Endothelial cell of umbilical vein (primary cell): ENCODE measurements around the gene NCK2. TPM values are rescaled to one million over a fixed set of nuclear protein-coding genes. Genes with fewer than 3 reads are reported as not detected.
A peak's percentile ranks its signal among the peaks of the same experiment; 100 is the strongest.

Experiments
- BruUV-seq: library from RNA; stranded (reverse); fragments of 400-500 nt; replicated peaks from 2 replicates; lab custom pipeline; 2021; lab: Mats Ljungman, UMichigan
- CTCF ChIA-PET: fragments of 300-600, 350-600 bp; sonication (Branson Sonifier 250); formaldehyde crosslinking; loops from one replicate; lab custom pipeline; 2021; ENCODE audit warnings: antibody characterized with exemption, inconsistent platforms; lab: Charles Lee
- POLR2A ChIA-PET: fragments of 300-600, 350-600 bp; sonication (Branson Sonifier 250); formaldehyde crosslinking; loops from one replicate; lab custom pipeline; 2021; ENCODE audit warnings: antibody characterized with exemption, inconsistent platforms; lab: Charles Lee
- DNase-seq: peaks from one replicate; pipeline ENCODE4 v3.0.0-alpha.2; 2011; ENCODE audit warnings: low read depth, low spot score
- FAIRE-seq: peaks from 2 replicates; lab custom pipeline; 2011; peaks lifted over from hg19 to GRCh38; lab: Jason Lieb, UNC
- H2AFZ ChIP-seq: 2 replicates; pipeline ENCODE4 v1.6.0; 2012; ENCODE audit warnings: low read depth, low read length, control low read depth, inconsistent platforms
- H3K27ac ChIP-seq: 2 replicates; pipeline ENCODE4 v1.5.1; 2011; ENCODE audit warnings: low read depth, mild to moderate bottlenecking, control low read depth, low read length, moderate library complexity; ENCODE audit not compliant: insufficient read depth
- H3K27me3 ChIP-seq, 2 experiments: 2 replicates each; pipeline versions ENCODE4 v1.6.0 to v1.6.1; 2011; ENCODE audit warnings: low read length in 2 of 2, mixed read lengths in 1 of 2; ENCODE audit not compliant: control insufficient read depth in 2 of 2, insufficient read depth in 2 of 2
- H3K36me3 ChIP-seq, 2 experiments: 2 replicates in 1 of 2; 3 replicates in 1 of 2; pipeline ENCODE4 v1.5.1; 2011; ENCODE audit warnings: low read length in 2 of 2, mild to moderate bottlenecking in 1 of 2, moderate library complexity in 1 of 2; ENCODE audit not compliant: control insufficient read depth in 2 of 2, insufficient read depth in 2 of 2; ENCODE audit errors: extremely low read depth in 1 of 2
- H3K4me1 ChIP-seq: 3 replicates; pipeline ENCODE4 v1.5.1; 2011; ENCODE audit warnings: mild to moderate bottlenecking, low read length; ENCODE audit not compliant: control insufficient read depth, insufficient read depth; ENCODE audit errors: extremely low read depth
- H3K4me2 ChIP-seq: 2 replicates; pipeline ENCODE4 v1.6.1; 2011; ENCODE audit warnings: low read length, control low read depth, mixed read lengths; ENCODE audit not compliant: insufficient read depth
- H3K4me3 ChIP-seq, 3 experiments: fragments of 200-600 bp in 1 of 3; sonication (generic), shearing (Covaris generic) in 1 of 3; replicated peaks in 1 of 3; 2 replicates each; pipeline ENCODE4 v1.5.1; 2011 to 2016; ENCODE audit warnings: control low read depth in 3 of 3, low read length in 3 of 3, mild to moderate bottlenecking in 2 of 3, inconsistent platforms in 1 of 3, low read depth in 1 of 3, moderate library complexity in 1 of 3; ENCODE audit not compliant: insufficient read depth in 1 of 3
- H3K79me2 ChIP-seq: 2 replicates; pipeline ENCODE4 v1.6.0; 2012; ENCODE audit warnings: low read length, inconsistent platforms; ENCODE audit not compliant: control insufficient read depth, insufficient read depth
- H3K9ac ChIP-seq: replicated peaks from 2 replicates; pipeline ENCODE3; 2011; ENCODE audit warnings: low read length, control low read depth; ENCODE audit not compliant: insufficient read depth; ENCODE audit errors: extremely low read depth
- H3K9me1 ChIP-seq: replicated peaks from 3 replicates; pipeline ENCODE4 v1.6.0; 2011; ENCODE audit warnings: mild to moderate bottlenecking, low read length; ENCODE audit not compliant: control insufficient read depth, insufficient read depth; ENCODE audit errors: extremely low read depth
- H3K9me3 ChIP-seq: replicated peaks from 2 replicates; pipeline ENCODE4 v1.5.1; 2012; ENCODE audit warnings: low read length, inconsistent platforms; ENCODE audit not compliant: control insufficient read depth, insufficient read depth
- H4K20me1 ChIP-seq: replicated peaks from 2 replicates; pipeline ENCODE3; 2011; ENCODE audit warnings: mild to moderate bottlenecking, low read length; ENCODE audit not compliant: control insufficient read depth, insufficient read depth; ENCODE audit errors: extremely low read depth
- EZH2 ChIP-seq: IDR thresholded peaks from 2 replicates; pipeline ENCODE4 v1.6.1; 2012; ENCODE audit warnings: borderline replicate concordance, low read depth, mild to moderate bottlenecking, moderate library complexity, low read length, inconsistent platforms; ENCODE audit not compliant: severe bottlenecking
- FOS ChIP-seq: IDR thresholded peaks from 2 replicates; pipeline ENCODE4 v1.6.1; 2011; ENCODE audit warnings: mild to moderate bottlenecking, low read length, moderate library complexity, borderline replicate concordance; ENCODE audit not compliant: insufficient read depth
- GATA2 ChIP-seq: IDR thresholded peaks from 2 replicates; pipeline ENCODE4 v1.7.0; 2011; ENCODE audit warnings: low read depth, mild to moderate bottlenecking, moderate library complexity, mixed read lengths, low read length; ENCODE audit not compliant: insufficient read length, insufficient read depth
- JUN ChIP-seq: IDR thresholded peaks from 2 replicates; pipeline ENCODE4 v1.6.1; 2011; ENCODE audit warnings: borderline replicate concordance, low read depth; ENCODE audit not compliant: insufficient read length, insufficient read depth
- MAX ChIP-seq: IDR thresholded peaks from 2 replicates; pipeline ENCODE4 v1.6.1; 2011; ENCODE audit not compliant: insufficient read depth, insufficient read length
- MYC ChIP-seq: IDR thresholded peaks from one replicate; pipeline ENCODE4 v1.6.1; 2011; ENCODE audit warnings: mild to moderate bottlenecking, low read depth, low read length
- POLR2A ChIP-seq: IDR thresholded peaks from 2 replicates; pipeline ENCODE4 v1.6.1; 2012; ENCODE audit warnings: low read depth, mild to moderate bottlenecking, control low read depth, low read length
- POLR2AphosphoS5 ChIP-seq: IDR thresholded peaks from 2 replicates; pipeline ENCODE4 v1.6.1; 2012; ENCODE audit warnings: low read depth, mild to moderate bottlenecking, control low read depth, low read length, moderate library complexity; ENCODE audit not compliant: insufficient read depth
- dilution Hi-C: fragments of 300-500 bp; cut with MboI; formaldehyde crosslinking; loops from one replicate; pipeline ENCODE4 v1.15.0; 2019; ENCODE audit warnings: low sequenced_read_pairs; ENCODE audit not compliant: extremely low pct_ligation_motif_present
- intact Hi-C: fragments of 100-400 bp; cut with micrococcal nuclease; formaldehyde crosslinking; loops from one replicate; pipeline ENCODE4 v1.10.0; 2022
- polyA plus RNA-seq, 4 experiments: library from polyadenylated mRNA; depleted of rRNA in 3 of 4; stranded (reverse) in 3 of 4; unstranded in 1 of 4; fragments of >200 nt; gene quantifications; 2 replicates each; pipeline versions ENCODE4 v1.2.1 to v1.2.3, GENCODE V29; 2011 to 2012; ENCODE audit warnings: missing spikeins in 1 of 4
- total RNA-seq: library from RNA; stranded (reverse); gene quantifications from 2 replicates; pipeline ENCODE4 v1.2.3, GENCODE V29; 2021
- TF ChIP-seq, protein P1 (sequence below), 2 donors: IDR thresholded peaks; 1 replicate in 1 of 2; 2 replicates in 1 of 2; pipeline ENCODE4 v1.5.1; 2011; ENCODE audit warnings: low read length in 2 of 2, mild to moderate bottlenecking in 2 of 2, moderate library complexity in 2 of 2, control low read depth in 1 of 2, inconsistent platforms in 1 of 2, low read depth in 1 of 2; ENCODE audit not compliant: insufficient read depth in 1 of 2; ENCODE audit errors: extremely low read depth in 1 of 2

The NCK2 gene
- total and polyA plus RNA-seq, 2 donors (not counting 3 experiments of a cell fraction or from before 2014, with no cell fraction given), result 23.8 to 39.1 TPM

DNA sequence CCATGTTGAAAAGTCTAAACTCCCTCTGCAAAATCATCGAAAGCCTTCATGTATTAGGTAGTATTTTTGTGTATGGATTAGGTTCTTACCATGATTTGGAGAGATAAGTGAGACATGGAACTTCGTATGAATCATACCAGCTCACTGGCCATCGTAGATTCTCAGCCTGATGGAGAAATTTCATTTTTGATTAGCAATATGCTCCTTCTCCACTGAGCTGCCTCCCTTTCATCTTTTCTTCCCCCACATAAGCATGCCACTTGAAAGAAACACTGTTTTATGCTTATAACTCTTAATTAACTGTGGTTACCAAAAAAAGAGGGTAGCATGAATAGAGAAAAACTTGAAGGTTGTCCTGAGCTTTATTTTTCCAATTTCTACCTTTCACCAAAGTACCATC, 111.9 kb downstream of the NCK2 start:
- TSS peak; percentile 7 for BruUV-seq
- POLR2A ChIA-PET, result no interaction called here
- H3K27ac ChIP-seq, result no peak overlapping the region
- CTCF ChIA-PET, result no interaction called here
- H3K4me3 ChIP-seq, result no peak overlapping the region
- FAIRE-seq (no peak), DNase-seq (no peak)
- intact Hi-C loops, result no loop called here
- no peaks in the 10 kb centered on the region for H3K27me3 ChIP-seq
- H3K36me3 ChIP-seq, result no peaks in the 10 kb centered on the region
- H3K9me1 ChIP-seq, result no peaks in the 10 kb centered on the region
- no peaks in the 10 kb centered on the region for H3K4me1 ChIP-seq
- TF ChIP-seq MAX, result no peak
- TF ChIP-seq EZH2, result no peak
- no peak for TF ChIP-seq MYC
- no peak for TF ChIP-seq POLR2AphosphoS5
- TF ChIP-seq JUN, result no peak
- TF ChIP-seq FOS, result no peak
- TF ChIP-seq, protein P1, sequence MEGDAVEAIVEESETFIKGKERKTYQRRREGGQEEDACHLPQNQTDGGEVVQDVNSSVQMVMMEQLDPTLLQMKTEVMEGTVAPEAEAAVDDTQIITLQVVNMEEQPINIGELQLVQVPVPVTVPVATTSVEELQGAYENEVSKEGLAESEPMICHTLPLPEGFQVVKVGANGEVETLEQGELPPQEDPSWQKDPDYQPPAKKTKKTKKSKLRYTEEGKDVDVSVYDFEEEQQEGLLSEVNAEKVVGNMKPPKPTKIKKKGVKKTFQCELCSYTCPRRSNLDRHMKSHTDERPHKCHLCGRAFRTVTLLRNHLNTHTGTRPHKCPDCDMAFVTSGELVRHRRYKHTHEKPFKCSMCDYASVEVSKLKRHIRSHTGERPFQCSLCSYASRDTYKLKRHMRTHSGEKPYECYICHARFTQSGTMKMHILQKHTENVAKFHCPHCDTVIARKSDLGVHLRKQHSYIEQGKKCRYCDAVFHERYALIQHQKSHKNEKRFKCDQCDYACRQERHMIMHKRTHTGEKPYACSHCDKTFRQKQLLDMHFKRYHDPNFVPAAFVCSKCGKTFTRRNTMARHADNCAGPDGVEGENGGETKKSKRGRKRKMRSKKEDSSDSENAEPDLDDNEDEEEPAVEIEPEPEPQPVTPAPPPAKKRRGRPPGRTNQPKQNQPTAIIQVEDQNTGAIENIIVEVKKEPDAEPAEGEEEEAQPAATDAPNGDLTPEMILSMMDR (IDR thresholded peaks at IDR 0.05; ENCODE audit: extremely low read depth in 1 of 2, insufficient read depth in 1 of 2, low read depth in 1 of 2, low read length in 2 of 2), result no peak
- no peak for TF ChIP-seq GATA2
- TF ChIP-seq POLR2A, result no peak
- H4K20me1 ChIP-seq, result no peaks in the 10 kb centered on the region
- no peak overlapping the region for H2AFZ ChIP-seq
- peaks cover 2% of the 10 kb centered on the region for H3K79me2 ChIP-seq
- dilution Hi-C loops, result no loop called here
- no peak overlapping the region for H3K9ac ChIP-seq
- H3K9me3 ChIP-seq, result no peaks in the 10 kb centered on the region
- no peak overlapping the region for H3K4me2 ChIP-seq
